Effector CD4-positive, alpha-beta T cell (primary cell): Measurements from ENCODE around the gene TMEM175.

Source experiments
- DNase-seq: peaks from one replicate; pipeline ENCODE4 v3.0.0-alpha.2; 2020

The TMEM175 gene

DNA sequence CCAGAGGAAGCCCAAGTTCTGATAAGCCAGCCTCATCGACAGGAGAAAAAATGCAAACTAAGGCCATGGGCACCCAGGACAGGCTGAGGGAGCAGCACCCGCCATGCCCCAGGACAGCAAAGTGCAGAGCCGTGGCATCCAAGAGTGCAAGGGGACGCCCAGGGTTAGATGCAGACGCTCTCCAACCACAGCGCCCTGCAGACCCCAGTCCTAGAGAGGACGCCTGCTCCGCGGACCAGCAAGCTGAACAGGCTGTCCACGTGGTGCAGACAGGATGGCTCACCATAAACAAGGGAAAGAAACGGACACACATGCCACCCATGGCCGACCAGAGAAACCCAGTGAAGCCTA, 32.7 kb upstream of the TMEM175 start:
- no peak for DNase-seq

GRCh38 chr4:900073-900472, 32.2 kb upstream of the TMEM175 start:
- no peak for DNase-seq

DNA sequence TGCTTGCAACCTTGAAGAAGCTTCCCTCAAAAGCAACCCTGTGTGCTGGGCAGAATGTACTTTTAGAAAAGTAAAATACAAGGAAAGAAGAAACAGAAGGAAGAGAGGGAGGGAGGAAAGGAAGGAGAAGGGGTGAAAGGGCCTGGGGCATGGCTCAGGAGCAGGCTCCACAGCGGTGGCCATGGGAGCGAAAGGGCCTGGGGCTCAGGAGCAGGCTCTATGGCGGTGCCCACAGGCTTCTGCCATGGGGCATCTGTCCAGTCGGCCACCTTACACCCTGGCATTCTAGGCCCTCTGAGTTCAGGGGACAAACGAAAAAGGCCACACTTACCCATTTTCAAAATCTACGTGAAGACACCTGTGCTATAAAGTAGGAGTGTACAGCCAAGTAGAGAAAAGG, 31.5 kb upstream of the TMEM175 start:
- DNase-seq, result no peak

- DNase-seq, result no peak
Measured at GRCh38 chr4:901192-901910, 30.9 kb upstream of the TMEM175 start.

DNA sequence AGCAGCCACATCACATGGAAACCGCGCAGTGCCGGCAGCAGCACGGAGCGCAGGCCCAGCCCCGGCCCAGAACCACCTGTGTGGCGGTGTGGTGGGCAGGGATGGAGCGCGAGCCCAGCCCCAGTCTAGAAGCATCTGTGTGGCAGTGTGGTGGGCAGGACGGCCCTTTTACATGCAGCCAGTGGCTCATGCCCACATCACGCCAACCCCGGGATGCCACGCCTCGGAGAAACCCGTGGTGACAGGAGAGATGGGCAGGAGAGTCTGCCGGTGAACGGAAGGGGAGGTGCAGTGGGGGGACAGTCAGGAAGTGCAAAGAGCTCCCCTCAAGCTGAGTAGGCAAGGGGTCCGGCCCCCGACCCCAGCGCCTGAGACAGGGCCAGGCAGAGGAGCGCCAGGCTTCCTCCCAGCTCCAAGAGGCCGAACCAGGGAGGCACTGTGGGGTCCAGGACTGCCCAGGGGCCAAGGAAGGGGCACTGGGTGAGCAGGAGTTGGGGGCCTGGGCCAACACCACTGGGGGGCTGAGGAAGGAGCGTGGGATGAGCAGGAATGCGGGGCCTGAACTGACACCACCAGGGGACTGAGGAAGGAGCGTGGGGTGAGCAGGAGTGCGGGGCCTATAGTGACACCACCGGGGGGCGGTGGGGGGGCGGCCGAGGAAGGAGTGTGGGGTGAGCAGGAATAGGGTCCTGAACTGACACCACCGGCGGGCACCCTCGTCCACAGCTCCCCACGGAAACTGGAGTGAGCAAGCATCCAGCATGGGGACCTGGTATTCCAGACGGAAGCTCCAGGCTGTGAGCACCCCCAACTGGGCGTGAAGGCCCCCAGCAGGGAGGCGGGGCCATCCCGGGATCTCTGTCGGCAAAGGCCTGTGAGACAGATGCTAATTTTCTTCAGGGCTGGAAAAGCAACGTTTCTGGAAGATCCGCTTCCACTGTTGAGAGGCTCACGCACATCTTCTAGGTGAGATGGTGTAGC, 28.9 kb upstream of the TMEM175 start:
- DNase-seq, result no peak

- DNase-seq, result no peak
Measured at GRCh38 chr4:905485-906338, 26.5 kb upstream of the TMEM175 start.

DNA sequence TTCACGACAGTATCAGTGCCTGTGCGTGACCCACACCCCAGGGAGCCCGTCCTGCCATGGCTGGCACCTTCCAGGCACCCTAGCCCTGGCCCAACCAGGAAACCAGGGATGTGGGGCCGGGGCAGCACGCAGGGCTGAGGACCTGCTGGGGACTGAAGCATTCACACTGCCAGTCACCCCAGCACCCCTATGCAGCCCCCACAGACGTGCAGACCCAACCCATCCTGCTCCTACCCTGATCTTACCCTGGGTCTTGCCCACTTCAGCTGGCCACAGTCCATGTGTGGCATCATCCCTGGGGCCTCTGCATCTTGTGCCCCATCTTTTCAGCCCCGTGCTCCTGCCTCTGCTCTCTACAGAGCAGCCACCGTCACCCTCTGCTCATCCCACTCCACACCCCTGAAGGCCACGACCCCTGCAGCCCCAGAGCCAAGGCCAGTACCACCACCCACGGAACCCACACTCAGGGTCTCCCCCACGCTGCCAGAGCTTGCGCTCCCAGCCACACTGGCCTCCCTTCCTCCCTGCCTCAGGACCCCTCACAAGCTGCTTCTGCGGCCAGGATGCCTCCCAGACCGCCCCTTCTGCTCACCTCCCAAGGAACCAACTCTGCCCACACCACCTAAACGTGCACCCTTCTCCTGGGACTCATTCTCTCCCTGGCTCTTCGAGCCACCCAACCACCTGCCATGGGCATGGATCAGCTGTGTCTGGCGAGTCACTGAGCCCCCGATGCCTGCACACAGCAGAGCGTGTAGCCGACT, 25.7 kb upstream of the TMEM175 start:
- no peak for DNase-seq

DNA sequence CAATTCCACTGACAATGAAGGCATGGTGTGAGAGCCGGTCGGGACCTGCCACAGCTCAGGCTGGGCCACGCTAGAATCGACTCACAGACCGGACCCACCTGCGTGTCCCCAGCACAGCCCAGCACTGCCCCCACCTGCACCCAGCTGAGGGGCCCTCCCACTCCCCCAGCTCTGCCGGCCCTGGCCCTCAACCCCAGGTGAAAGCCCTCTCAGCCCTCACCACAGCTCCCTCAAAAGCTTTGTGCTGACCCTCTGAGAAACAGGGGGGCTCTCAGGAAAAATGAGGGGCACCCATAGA, 25.2 kb upstream of the TMEM175 start:
- no peak for DNase-seq

DNA sequence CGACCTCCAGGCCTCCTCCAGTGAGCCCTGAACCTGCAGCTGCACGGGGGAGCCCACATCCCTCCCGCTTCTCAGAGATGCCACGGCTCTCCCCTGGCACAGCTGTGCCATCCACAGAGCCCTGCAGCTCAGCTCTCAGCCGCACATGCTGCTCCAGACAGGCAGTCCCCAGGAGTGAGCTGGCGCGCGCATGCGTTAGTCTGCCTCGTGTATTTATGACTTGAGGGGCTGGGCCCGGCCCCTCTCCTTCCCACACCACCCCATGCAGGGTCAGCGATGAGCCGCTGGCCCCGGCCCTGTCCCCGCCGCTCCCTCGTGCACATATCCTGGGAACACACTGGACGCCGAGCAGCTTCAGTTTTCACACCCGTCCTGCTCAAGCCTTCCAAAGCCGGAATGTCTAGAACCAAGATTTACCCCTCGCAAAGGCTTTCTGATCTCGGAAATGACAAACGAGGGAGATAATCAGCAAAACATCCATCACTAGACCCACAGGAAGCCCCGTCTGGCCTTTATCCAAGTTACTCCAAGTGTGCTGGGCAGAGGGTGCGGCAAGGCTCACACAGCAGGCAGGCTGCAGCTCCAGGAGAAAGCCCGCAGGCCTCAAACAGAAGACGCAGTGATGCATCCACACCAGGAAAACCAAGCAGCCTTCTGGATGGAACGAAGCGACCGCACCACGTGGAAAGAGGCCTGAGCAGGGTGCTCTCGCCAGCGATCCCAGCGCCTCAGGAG, 24.4 kb upstream of the TMEM175 start:
- DNase-seq, result no peak

DNA sequence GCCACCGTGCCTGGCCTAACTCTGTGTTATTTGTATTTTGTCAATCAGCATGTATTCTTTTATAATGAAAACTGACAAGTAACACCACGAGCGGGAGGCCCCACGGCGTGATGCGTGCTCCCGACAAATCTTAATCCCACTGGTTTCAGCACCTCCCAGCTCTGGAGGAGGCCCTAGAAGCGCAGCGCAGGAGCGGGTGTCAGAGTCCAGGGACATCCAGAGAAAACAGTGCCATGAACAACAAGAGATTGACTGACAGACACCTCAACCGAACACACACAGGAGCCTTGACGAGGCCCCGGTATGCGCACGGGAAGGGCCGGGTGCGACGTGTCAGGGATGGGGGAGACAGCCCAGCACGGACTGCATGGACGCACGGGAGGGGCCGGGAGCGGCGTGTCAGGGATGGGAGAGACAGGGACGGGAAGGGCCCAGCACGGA, 23.1 kb upstream of the TMEM175 start:
- DNase-seq, result no peak

GRCh38 chr4:909821-910220, 22.4 kb upstream of the TMEM175 start:
- no peak for DNase-seq

DNA sequence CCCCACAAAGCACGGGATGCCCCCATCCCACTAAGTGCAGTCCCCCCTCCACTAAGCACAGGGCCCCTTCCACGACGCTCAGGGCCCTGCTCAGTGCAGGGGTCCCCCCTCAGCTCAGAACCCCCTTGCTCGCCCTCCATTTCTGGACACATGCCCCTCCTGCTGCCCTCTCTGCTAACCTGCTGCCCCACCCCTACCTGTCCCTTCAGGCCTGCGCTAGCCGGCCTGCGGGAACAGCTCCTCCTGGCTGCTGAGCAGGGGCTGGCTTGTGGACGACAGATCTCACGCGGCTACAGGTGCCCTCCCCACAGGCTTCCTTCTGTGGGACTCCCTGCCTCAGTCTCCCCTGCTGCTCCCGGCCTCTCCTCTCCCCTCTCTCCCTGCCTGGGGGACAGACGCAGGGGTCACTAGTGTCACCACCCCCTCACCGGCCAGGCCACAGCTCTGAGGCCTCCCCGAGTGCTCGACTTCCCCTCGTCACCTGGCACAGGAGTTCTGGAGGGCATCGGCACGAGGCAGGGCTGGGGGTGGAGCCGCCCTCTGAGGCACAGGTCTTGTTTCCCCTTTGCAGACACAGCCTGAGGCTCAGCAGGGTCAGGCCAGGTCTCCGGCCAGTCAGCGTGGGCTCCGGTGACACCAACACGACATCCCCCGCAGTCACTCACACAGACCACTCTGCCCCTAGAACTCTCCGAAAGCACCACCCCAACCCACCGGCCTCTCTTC, 21.7 kb upstream of the TMEM175 start:
- DNase-seq, result no peak

- DNase-seq, result no peak
Measured at GRCh38 chr4:911221-911751, 21.0 kb upstream of the TMEM175 start.

GRCh38 chr4:911871-912490, 20.3 kb upstream of the TMEM175 start:
- DNase-seq, result no peak

DNA sequence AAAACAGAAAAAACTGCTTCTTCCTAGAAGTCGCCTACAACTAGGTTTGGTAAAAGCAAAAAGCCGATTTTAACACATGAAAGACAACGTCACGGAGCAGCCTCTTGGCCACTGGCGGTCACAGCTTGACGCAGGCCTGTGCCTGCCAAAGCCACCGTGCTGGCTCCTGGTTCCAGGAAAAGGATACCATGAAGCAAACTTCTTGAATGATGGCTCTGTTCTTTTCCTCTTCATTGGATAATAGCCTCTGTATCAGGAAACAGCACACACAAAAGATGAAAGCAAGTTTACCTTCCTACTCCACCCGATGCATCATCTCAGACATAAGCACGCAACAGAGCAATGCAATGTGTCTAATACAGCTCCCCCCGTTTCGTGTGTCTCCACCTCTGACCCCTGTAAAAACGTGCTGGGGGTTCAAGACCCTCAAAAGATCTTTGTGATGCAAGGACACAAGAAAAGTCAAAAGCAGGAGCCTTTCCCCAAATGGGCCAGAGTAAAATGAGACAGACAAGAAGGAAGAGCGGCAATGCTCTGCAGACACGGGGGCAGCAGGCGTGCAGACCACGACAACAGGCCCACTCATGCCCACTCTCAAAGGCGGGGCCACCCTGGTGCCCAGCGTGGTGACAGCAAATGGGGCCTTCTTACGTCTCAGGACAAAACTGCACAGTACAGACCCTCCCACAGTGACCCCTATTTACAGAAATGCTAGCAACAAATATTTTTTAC, 19.5 kb upstream of the TMEM175 start:
- no peak for DNase-seq

- DNase-seq, result no peak
Measured at GRCh38 chr4:913280-913618, 19.0 kb upstream of the TMEM175 start.

DNA sequence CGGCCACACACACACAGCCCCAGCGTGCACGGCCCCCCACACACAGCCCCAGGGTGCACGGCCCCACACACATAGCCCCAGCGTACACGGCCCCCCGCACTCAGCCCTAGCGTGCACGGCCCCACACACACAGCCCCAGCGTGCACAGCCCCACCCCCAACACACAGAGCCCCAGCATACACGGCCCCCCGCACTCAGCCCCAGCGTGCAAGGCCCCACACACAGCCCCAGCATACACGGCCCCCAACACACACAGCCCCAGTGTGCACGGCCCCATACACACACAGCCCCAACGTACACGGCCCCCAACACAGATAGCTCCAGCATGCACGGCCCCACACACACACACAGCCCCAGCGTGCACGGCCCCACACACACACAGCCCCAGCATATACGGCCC, 17.7 kb upstream of the TMEM175 start:
- DNase-seq, result no peak

GRCh38 chr4:915041-915474, 17.2 kb upstream of the TMEM175 start:
- no peak for DNase-seq

DNA sequence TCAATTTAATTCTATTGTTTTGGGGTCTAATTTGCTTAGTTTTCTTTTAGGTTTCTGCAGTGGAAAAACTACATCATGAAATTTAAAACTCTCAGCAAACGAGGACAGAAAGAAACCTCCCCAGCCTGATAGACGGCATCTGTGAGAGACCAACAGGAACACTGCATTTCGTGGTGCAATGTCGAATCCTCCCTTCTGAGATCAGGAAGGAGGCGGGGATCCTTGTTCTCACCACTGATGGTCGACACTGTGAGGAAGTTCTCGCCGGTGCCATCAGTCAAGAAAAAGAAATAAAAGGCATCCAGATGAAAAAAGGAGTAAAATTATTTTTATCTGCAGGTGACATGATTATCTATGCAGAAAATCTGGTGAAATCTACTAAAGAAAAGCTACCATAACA, 16.7 kb upstream of the TMEM175 start:
- no peak for DNase-seq

- no peak for DNase-seq
Measured at GRCh38 chr4:917466-917865, 14.8 kb upstream of the TMEM175 start.
